Breast epithelium (tissue), 3 donors: Measurements from ENCODE around the gene STARD3NL.

ENCODE experiments used
- POLR2AphosphoS5 ChIP-seq, 3 donors: sonication (generic); formaldehyde crosslinking; IDR thresholded peaks; one replicate each; pipeline ENCODE4 v1.6.1; 2017; ENCODE audit warnings: antibody characterized with exemption in 3 of 3
- TF ChIP-seq, protein P1 (sequence below), 3 donors: fragments of 450-650 bp; IDR thresholded peaks; one replicate each; pipeline ENCODE4 v1.5.1; 2016 to 2017; ENCODE audit warnings: antibody characterized with exemption in 3 of 3, mild to moderate bottlenecking in 3 of 3, moderate library complexity in 3 of 3

DNA sequence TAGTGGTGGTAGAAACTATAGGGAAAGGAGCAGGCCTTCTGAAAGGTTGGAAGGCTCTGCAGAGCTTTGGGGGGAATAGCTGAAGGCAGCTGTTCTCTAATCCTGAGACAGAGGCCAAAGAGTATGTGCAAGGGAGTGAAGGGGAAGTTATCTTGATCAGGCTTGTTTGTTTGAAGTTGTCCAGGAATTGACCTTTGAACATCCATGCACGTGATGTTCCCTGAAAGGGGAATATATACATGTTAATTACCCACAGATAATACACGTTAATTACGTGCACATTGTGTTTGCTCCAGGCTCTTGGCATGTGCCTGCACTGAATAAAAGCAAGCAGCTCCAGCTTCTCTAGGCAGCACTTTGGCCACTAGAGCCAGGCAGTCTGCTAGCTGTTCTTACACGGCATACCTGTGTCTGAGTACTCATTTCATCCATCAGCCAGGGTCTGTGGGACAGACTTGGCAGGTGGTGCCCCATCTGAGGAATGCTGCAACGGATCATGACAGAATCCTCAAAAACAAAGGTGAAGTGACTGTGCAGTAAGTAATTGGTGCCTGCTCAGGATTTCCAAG, 18.0 kb upstream of the STARD3NL start:
- no peak for TF ChIP-seq POLR2AphosphoS5 (IDR thresholded peaks at IDR 0.05)
- TF ChIP-seq, protein P1, sequence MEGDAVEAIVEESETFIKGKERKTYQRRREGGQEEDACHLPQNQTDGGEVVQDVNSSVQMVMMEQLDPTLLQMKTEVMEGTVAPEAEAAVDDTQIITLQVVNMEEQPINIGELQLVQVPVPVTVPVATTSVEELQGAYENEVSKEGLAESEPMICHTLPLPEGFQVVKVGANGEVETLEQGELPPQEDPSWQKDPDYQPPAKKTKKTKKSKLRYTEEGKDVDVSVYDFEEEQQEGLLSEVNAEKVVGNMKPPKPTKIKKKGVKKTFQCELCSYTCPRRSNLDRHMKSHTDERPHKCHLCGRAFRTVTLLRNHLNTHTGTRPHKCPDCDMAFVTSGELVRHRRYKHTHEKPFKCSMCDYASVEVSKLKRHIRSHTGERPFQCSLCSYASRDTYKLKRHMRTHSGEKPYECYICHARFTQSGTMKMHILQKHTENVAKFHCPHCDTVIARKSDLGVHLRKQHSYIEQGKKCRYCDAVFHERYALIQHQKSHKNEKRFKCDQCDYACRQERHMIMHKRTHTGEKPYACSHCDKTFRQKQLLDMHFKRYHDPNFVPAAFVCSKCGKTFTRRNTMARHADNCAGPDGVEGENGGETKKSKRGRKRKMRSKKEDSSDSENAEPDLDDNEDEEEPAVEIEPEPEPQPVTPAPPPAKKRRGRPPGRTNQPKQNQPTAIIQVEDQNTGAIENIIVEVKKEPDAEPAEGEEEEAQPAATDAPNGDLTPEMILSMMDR (IDR thresholded peaks at IDR 0.05) = no peak
